ENCODE measurements around the gene NDFIP2. TPM values are rescaled to one million over a fixed set of nuclear protein-coding genes. Genes with fewer than 3 reads are reported as not detected.

Gene NDFIP2
- total and polyA plus RNA-seq, 10 of the 15 experiments (the other 5 are each of a cell fraction or from before 2014, with no cell fraction given), result 17.9 to 57.2 (median 30.6) TPM

- no peaks in the 10 kb centered on the region for H3K27me3 ChIP-seq (replicated peaks in 1 of 2; ENCODE audit: control insufficient read depth in 2 of 2, insufficient read depth in 2 of 2, low read length in 1 of 2)
- peaks cover 6% of the 10 kb centered on the region; the same call in 1 of the 2 replicates for H3K4me1 ChIP-seq (ENCODE audit: control insufficient read depth, insufficient read depth, low read length)
- H2AFZ ChIP-seq (ENCODE audit: control insufficient read depth, low read depth, low read length), result no peak overlapping the region
- ChIA-PET RAD21 (ENCODE audit: unreplicated experiment) (interaction anchor here (0.6 kb wide), 1 partner anchor 13 kb away, joined by 3 read pairs; no protein-coding TSS in a partner anchor), SMC1A (ENCODE audit: uncharacterized antibody, unreplicated experiment) (interaction anchor here (1.2 to 5.3 kb wide), 2 partner anchors 12 to 46 kb away, joined by 6 to 23 read pairs; partner anchors contain the start of gene NDFIP2), POLR2A (interaction anchor here (0.5 to 0.6 kb wide), 2 partner anchors 11 to 877 kb away, joined by 4 to 8 read pairs; no protein-coding TSS in a partner anchor), CTCF (interaction anchor here (1.9 kb wide), 1 partner anchor 45 kb away, joined by 6 read pairs; no protein-coding TSS in a partner anchor)
- no peak overlapping the region for H3K9ac ChIP-seq (ENCODE audit: control insufficient read depth, insufficient read depth, low read length)
- no peak for FAIRE-seq
- ATAC-seq, result no peak
- no TSS peak for BruUV-seq (replicated peaks)
- intact Hi-C loops (cut with micrococcal nuclease; ENCODE audit: unreplicated experiment) (loop anchor here (2.0 kb wide), 1 partner anchor 19 kb away; no protein-coding TSS in a partner anchor), in situ Hi-C loops (cut with MboI) (no loop called here)
- WGBS (ENCODE audit: insufficient coverage, insufficient replicate concordance, low lambda C conversion rate, missing lambda C conversion rate), result 67% methylated on average over 3 of the region's 3 CpGs
- TF ChIP-seq, protein P1, sequence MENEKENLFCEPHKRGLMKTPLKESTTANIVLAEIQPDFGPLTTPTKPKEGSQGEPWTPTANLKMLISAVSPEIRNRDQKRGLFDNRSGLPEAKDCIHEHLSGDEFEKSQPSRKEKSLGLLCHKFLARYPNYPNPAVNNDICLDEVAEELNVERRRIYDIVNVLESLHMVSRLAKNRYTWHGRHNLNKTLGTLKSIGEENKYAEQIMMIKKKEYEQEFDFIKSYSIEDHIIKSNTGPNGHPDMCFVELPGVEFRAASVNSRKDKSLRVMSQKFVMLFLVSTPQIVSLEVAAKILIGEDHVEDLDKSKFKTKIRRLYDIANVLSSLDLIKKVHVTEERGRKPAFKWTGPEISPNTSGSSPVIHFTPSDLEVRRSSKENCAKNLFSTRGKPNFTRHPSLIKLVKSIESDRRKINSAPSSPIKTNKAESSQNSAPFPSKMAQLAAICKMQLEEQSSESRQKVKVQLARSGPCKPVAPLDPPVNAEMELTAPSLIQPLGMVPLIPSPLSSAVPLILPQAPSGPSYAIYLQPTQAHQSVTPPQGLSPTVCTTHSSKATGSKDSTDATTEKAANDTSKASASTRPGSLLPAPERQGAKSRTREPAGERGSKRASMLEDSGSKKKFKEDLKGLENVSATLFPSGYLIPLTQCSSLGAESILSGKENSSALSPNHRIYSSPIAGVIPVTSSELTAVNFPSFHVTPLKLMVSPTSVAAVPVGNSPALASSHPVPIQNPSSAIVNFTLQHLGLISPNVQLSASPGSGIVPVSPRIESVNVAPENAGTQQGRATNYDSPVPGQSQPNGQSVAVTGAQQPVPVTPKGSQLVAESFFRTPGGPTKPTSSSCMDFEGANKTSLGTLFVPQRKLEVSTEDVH (IDR thresholded peaks at IDR 0.05; ENCODE audit: low read depth, partially characterized antibody), result no peak
- TF ChIP-seq ZNF622 (IDR thresholded peaks at IDR 0.05) (no peak), KDM1A (IDR thresholded peaks at IDR 0.05; ENCODE audit: borderline replicate concordance) (no peak), NRF1 (conservative IDR thresholded peaks at IDR 0.05; ENCODE audit: low read depth, low read length) (no peak), NR2C1 (IDR thresholded peaks at IDR 0.05) (no peak), SMAD5 (IDR thresholded peaks at IDR 0.05; ENCODE audit: low read depth) (no peak), POU2F2 (IDR thresholded peaks at IDR 0.05; ENCODE audit: borderline replicate concordance, low read depth, low read length) (no peak), ATF7 (IDR thresholded peaks at IDR 0.05; ENCODE audit: low read depth) (no peak), SUPT20H (IDR thresholded peaks at IDR 0.05; ENCODE audit: borderline replicate concordance, control insufficient read depth, low read depth, low read length) (no peak), POLR2AphosphoS5 (IDR thresholded peaks at IDR 0.05; ENCODE audit: low read length) (no peak), PAX8 (IDR thresholded peaks at IDR 0.05) (no peak), ZBED1 (IDR thresholded peaks at IDR 0.05; ENCODE audit: borderline replicate concordance) (no peak), ZBTB4 (CRISPR knock-in tag; IDR thresholded peaks at IDR 0.05) (no peak), FOXK2 (IDR thresholded peaks at IDR 0.05) (no peak), MTA3 (IDR thresholded peaks at IDR 0.05; ENCODE audit: borderline replicate concordance, low read length) (no peak)
- no peaks in the 10 kb centered on the region for H4K20me1 ChIP-seq (ENCODE audit: control insufficient read depth, insufficient read depth)
- no peak overlapping the region for H3K4me3 ChIP-seq
- no peak overlapping the region for H3K4me2 ChIP-seq (ENCODE audit: control insufficient read depth, insufficient read depth)
- no peaks in the 10 kb centered on the region for H3K36me3 ChIP-seq (ENCODE audit: control insufficient read depth in 2 of 2, insufficient read depth in 2 of 2, low read length in 1 of 2)
- DNase-seq (ENCODE audit: low read depth, low spot score), result no peak
- H3K27ac ChIP-seq (ENCODE audit: control insufficient read depth, insufficient read depth), result no peak overlapping the region
- H3K9me3 ChIP-seq (replicated peaks; ENCODE audit: control insufficient read depth, insufficient read depth, low read length), result no peaks in the 10 kb centered on the region
- no peaks in the 10 kb centered on the region for H3K79me2 ChIP-seq (ENCODE audit: control insufficient read depth, insufficient read depth, low read length)
Observed at GRCh38 chr13:79469608-79470007, 11.3 kb upstream of the NDFIP2 start.
